Measurements from ENCODE around the gene NEURL2. TPM values are rescaled to one million over a fixed set of nuclear protein-coding genes. Genes with fewer than 3 reads are reported as not detected.

NEURL2 gene
- total and polyA plus RNA-seq, 10 of the 15 experiments (the other 5 are each of a cell fraction or from before 2014, with no cell fraction given) = 0.53 to 7.0 (median 2.7) TPM

DNA sequence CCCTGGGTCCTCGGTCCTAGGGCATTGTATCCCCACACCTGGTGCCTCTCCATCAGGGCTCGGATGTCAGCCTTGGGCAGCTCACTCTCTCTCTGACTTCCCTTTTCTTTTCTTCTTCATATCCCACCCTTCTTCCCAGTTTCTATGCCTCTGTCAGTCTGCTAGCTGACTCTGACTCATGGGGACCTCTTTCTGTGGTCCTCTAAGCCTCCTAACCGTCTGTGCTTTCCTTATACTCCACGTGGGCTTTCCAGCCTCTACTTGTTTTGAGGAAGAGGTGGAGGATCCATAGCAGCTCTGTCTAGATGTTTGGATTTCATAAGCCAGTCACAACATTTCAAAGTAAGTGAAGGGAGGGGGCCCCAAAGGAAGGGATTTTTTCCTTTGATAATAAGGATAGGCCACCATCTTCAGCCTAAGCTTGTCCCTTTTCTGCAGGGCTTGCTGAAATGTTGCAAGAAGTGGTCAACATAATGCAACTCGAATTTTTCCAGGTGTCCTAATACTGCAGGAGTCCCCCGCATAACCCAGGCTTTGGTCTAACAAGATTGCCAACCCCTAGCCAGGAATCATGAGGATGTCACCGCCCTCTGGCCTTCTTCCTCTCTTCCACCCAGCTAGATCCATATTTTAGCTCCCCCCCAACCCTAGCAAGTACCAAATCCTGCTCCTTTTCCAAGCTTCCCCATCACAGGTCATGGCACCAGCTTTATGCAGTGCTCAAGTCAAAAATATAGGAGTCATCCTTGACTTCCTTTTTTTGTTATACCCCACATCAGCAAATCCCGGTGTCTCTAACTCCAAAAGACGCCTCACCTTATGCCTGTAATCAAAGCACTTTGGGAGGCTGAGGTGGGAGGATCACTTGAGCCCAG is 29.7 kb upstream of the NEURL2 start:
- DNase-seq (ENCODE audit: low read depth, low spot score) (no peak), FAIRE-seq (no peak), ATAC-seq (no peak)
- no TSS peak for BruUV-seq (replicated peaks)
- no peaks in the 10 kb centered on the region for H4K20me1 ChIP-seq (ENCODE audit: control insufficient read depth, insufficient read depth)
- SMC1A ChIA-PET (ENCODE audit: uncharacterized antibody, unreplicated experiment) = no interaction called here
- CTCF ChIA-PET = interaction anchor here (1.3 to 3.0 kb wide), 2 partner anchors 14 to 49 kb away, joined by 3 to 12 read pairs; no protein-coding TSS in a partner anchor
- H3K9me3 ChIP-seq (replicated peaks; ENCODE audit: control insufficient read depth, insufficient read depth, low read length) = no peaks in the 10 kb centered on the region
- H3K4me2 ChIP-seq (ENCODE audit: control insufficient read depth, insufficient read depth) = no peak overlapping the region
- TF ChIP-seq RFX5 (IDR thresholded peaks at IDR 0.05; ENCODE audit: low read depth, low read length) = no peak
- no peak for TF ChIP-seq CREM (IDR thresholded peaks at IDR 0.05; ENCODE audit: low read depth)
- TF ChIP-seq, protein P1, sequence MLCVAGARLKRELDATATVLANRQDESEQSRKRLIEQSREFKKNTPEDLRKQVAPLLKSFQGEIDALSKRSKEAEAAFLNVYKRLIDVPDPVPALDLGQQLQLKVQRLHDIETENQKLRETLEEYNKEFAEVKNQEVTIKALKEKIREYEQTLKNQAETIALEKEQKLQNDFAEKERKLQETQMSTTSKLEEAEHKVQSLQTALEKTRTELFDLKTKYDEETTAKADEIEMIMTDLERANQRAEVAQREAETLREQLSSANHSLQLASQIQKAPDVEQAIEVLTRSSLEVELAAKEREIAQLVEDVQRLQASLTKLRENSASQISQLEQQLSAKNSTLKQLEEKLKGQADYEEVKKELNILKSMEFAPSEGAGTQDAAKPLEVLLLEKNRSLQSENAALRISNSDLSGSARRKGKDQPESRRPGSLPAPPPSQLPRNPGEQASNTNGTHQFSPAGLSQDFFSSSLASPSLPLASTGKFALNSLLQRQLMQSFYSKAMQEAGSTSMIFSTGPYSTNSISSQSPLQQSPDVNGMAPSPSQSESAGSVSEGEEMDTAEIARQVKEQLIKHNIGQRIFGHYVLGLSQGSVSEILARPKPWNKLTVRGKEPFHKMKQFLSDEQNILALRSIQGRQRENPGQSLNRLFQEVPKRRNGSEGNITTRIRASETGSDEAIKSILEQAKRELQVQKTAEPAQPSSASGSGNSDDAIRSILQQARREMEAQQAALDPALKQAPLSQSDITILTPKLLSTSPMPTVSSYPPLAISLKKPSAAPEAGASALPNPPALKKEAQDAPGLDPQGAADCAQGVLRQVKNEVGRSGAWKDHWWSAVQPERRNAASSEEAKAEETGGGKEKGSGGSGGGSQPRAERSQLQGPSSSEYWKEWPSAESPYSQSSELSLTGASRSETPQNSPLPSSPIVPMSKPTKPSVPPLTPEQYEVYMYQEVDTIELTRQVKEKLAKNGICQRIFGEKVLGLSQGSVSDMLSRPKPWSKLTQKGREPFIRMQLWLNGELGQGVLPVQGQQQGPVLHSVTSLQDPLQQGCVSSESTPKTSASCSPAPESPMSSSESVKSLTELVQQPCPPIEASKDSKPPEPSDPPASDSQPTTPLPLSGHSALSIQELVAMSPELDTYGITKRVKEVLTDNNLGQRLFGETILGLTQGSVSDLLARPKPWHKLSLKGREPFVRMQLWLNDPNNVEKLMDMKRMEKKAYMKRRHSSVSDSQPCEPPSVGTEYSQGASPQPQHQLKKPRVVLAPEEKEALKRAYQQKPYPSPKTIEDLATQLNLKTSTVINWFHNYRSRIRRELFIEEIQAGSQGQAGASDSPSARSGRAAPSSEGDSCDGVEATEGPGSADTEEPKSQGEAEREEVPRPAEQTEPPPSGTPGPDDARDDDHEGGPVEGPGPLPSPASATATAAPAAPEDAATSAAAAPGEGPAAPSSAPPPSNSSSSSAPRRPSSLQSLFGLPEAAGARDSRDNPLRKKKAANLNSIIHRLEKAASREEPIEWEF (IDR thresholded peaks at IDR 0.05; ENCODE audit: insufficient replicate concordance, low read depth, low read length) = no peak
- TF ChIP-seq ATF7 (IDR thresholded peaks at IDR 0.05; ENCODE audit: low read depth) = no peak
- TF ChIP-seq, protein P2, sequence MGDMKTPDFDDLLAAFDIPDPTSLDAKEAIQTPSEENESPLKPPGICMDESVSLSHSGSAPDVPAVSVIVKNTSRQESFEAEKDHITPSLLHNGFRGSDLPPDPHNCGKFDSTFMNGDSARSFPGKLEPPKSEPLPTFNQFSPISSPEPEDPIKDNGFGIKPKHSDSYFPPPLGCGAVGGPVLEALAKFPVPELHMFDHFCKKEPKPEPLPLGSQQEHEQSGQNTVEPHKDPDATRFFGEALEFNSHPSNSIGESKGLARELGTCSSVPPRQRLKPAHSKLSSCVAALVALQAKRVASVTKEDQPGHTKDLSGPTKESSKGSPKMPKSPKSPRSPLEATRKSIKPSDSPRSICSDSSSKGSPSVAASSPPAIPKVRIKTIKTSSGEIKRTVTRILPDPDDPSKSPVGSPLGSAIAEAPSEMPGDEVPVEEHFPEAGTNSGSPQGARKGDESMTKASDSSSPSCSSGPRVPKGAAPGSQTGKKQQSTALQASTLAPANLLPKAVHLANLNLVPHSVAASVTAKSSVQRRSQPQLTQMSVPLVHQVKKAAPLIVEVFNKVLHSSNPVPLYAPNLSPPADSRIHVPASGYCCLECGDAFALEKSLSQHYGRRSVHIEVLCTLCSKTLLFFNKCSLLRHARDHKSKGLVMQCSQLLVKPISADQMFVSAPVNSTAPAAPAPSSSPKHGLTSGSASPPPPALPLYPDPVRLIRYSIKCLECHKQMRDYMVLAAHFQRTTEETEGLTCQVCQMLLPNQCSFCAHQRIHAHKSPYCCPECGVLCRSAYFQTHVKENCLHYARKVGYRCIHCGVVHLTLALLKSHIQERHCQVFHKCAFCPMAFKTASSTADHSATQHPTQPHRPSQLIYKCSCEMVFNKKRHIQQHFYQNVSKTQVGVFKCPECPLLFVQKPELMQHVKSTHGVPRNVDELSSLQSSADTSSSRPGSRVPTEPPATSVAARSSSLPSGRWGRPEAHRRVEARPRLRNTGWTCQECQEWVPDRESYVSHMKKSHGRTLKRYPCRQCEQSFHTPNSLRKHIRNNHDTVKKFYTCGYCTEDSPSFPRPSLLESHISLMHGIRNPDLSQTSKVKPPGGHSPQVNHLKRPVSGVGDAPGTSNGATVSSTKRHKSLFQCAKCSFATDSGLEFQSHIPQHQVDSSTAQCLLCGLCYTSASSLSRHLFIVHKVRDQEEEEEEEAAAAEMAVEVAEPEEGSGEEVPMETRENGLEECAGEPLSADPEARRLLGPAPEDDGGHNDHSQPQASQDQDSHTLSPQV (IDR thresholded peaks at IDR 0.05) = no peak
- TF ChIP-seq HDGF (IDR thresholded peaks at IDR 0.05) = no peak
- no peak overlapping the region for H3K9ac ChIP-seq (ENCODE audit: control insufficient read depth, insufficient read depth, low read length)
- no peaks in the 10 kb centered on the region for H3K27me3 ChIP-seq (replicated peaks in 1 of 2; ENCODE audit: control insufficient read depth in 2 of 2, insufficient read depth in 2 of 2, low read length in 1 of 2)
- no peak overlapping the region for H3K4me3 ChIP-seq
- no peaks in the 10 kb centered on the region for H3K36me3 ChIP-seq (ENCODE audit: control insufficient read depth in 2 of 2, insufficient read depth in 2 of 2, low read length in 1 of 2)
- WGBS (ENCODE audit: insufficient coverage, insufficient replicate concordance, low lambda C conversion rate, missing lambda C conversion rate) = 17% methylated on average over 9 of the region's 9 CpGs
- H3K79me2 ChIP-seq (ENCODE audit: control insufficient read depth, insufficient read depth, low read length) = no peaks in the 10 kb centered on the region
- H3K4me1 ChIP-seq (ENCODE audit: control insufficient read depth, insufficient read depth, low read length) = no peaks in the 10 kb centered on the region
- POLR2A ChIA-PET = interaction anchor here (1.1 kb wide), 1 partner anchor 14 kb away, joined by 7 read pairs; the partner anchor contains the start of gene PCIF1
- H2AFZ ChIP-seq (ENCODE audit: control insufficient read depth, low read depth, low read length) = no peak overlapping the region
- intact Hi-C loops (cut with micrococcal nuclease; ENCODE audit: unreplicated experiment) = no loop called here
- no peak overlapping the region for H3K27ac ChIP-seq (ENCODE audit: control insufficient read depth, insufficient read depth)
- in situ Hi-C loops (cut with MboI) = no loop called here
- RAD21 ChIA-PET (ENCODE audit: unreplicated experiment) = no interaction called here
